Stimulated activated CD4-positive, alpha-beta T cell treated with anti-CD3 and anti-CD28 coated beads, Interleukin-1b, Interleukin-23, amount 100 ng/mL, for 48 hours (primary cell): ENCODE data around the gene LMF1.
"Not testable (repeated sequence)": the region's sequence is repeated elsewhere in the genome, so short reads cannot be mapped to it uniquely, and the experiment has no call there.

Experiments used
- DNase-seq: peaks from one replicate; pipeline ENCODE4 v3.0.0-alpha.2; 2020

LMF1 gene

GRCh38 chr16:822174-822908 lies 148.4 kb downstream of the LMF1 start:
- no peak for DNase-seq

- DNase-seq: no peak
Observed at GRCh38 chr16:821751-822150, 149.0 kb downstream of the LMF1 start.

- no peak for DNase-seq
Observed at GRCh38 chr16:820748-821147, 150.0 kb downstream of the LMF1 start.

GRCh38 chr16:820044-820408 lies 150.8 kb downstream of the LMF1 start:
- not testable (repeated sequence) for DNase-seq

GRCh38 chr16:819336-820043 lies 151.3 kb downstream of the LMF1 start:
- peak; percentile 31 for DNase-seq

- no peak for DNase-seq
Observed at GRCh38 chr16:818592-818991, 152.2 kb downstream of the LMF1 start.

- no peak for DNase-seq
Observed at GRCh38 chr16:818132-818531, 152.7 kb downstream of the LMF1 start.

GRCh38 chr16:817001-817906 lies 153.5 kb downstream of the LMF1 start:
- no peak for DNase-seq

- DNase-seq: no peak
Observed at GRCh38 chr16:815861-816260, 154.9 kb downstream of the LMF1 start.

- DNase-seq: no peak
Observed at GRCh38 chr16:814974-815373, 155.8 kb downstream of the LMF1 start.

- no peak for DNase-seq
Observed at GRCh38 chr16:813916-814412, 156.8 kb downstream of the LMF1 start.

GRCh38 chr16:813204-813915 lies 157.4 kb downstream of the LMF1 start:
- peak; percentile 39 for DNase-seq

GRCh38 chr16:808085-808386 lies 162.7 kb downstream of the LMF1 start:
- no peak for DNase-seq

- peak; percentile 85 for DNase-seq
Observed at GRCh38 chr16:807347-808084, 163.3 kb downstream of the LMF1 start.

- DNase-seq: no peak
Observed at GRCh38 chr16:805474-805873, 165.3 kb downstream of the LMF1 start.

- no peak for DNase-seq
Observed at GRCh38 chr16:804193-805048, 166.4 kb downstream of the LMF1 start.

GRCh38 chr16:803754-804080 lies 167.1 kb downstream of the LMF1 start:
- DNase-seq: no peak
